ENCODE measurements around the gene RNU2-63P.
"Not testable (repeated sequence)": the region's sequence is repeated elsewhere in the genome, so short reads cannot be mapped to it uniquely, and the experiment has no call there.

GRCh38 chr2:87987473-87987872 lies 28.9 kb downstream of the RNU2-63P start:
- TF ChIP-seq POLR2A (IDR thresholded peaks at IDR 0.05; ENCODE audit: low read depth, low read length); POLR2AphosphoS5 (IDR thresholded peaks at IDR 0.05; ENCODE audit: low read depth, low read length); TAF1 (IDR thresholded peaks at IDR 0.05; ENCODE audit: borderline replicate concordance, low read depth, low read length): not testable (repeated sequence)
